Ishikawa (cell line): Measurements from ENCODE around the gene POLR2B.
A peak's percentile ranks its signal among the peaks of the same experiment; 100 is the strongest.

ENCODE experiments used
- CEBPB ChIP-seq: IDR thresholded peaks from 2 replicates; pipeline ENCODE4 v1.6.1; 2012
- CREB1 ChIP-seq: IDR thresholded peaks from 2 replicates; pipeline ENCODE4 v1.6.1; 2012; ENCODE audit warnings: low read depth
- EGR1 ChIP-seq: IDR thresholded peaks from 2 replicates; pipeline ENCODE4 v1.6.1; 2012
- EP300 ChIP-seq: IDR thresholded peaks from 2 replicates; pipeline ENCODE4 v1.6.1; 2012; ENCODE audit warnings: borderline replicate concordance
- FOXM1 ChIP-seq: IDR thresholded peaks from 2 replicates; pipeline ENCODE4 v1.6.1; 2012; ENCODE audit warnings: low read depth, borderline replicate concordance
- MAX ChIP-seq: IDR thresholded peaks from 2 replicates; pipeline ENCODE4 v1.6.1; 2012
- NFIC ChIP-seq: IDR thresholded peaks from 2 replicates; pipeline ENCODE4 v1.6.1; 2012
- RAD21 ChIP-seq: IDR thresholded peaks from 2 replicates; pipeline ENCODE4 v1.6.1; 2012; ENCODE audit warnings: low read depth
- REST ChIP-seq: IDR thresholded peaks from 2 replicates; pipeline ENCODE4 v1.6.1; 2012; ENCODE audit warnings: low read depth, mild to moderate bottlenecking
- TAF1 ChIP-seq: IDR thresholded peaks from 2 replicates; pipeline ENCODE4 v1.6.1; 2012; ENCODE audit warnings: low read depth, mild to moderate bottlenecking
- TCF12 ChIP-seq: IDR thresholded peaks from 2 replicates; pipeline ENCODE4 v1.6.1; 2012; ENCODE audit warnings: low read depth
- TEAD4 ChIP-seq: IDR thresholded peaks from 2 replicates; pipeline ENCODE4 v1.6.1; 2012
- USF1 ChIP-seq: IDR thresholded peaks from 2 replicates; pipeline ENCODE4 v1.6.1; 2012
- YY1 ChIP-seq: IDR thresholded peaks from 2 replicates; pipeline ENCODE4 v1.6.1; 2012; ENCODE audit warnings: low read depth
- ZBTB7A ChIP-seq: IDR thresholded peaks from 2 replicates; pipeline ENCODE4 v1.6.1; 2012; ENCODE audit warnings: low read depth

Gene POLR2B

GRCh38 chr4:57053508-57053907 is 74.8 kb downstream of the POLR2B start:
- TF ChIP-seq MAX: no peak
- TF ChIP-seq EP300: peak; percentile 30; the same call in 1 of the 2 replicates
- peak; percentile 39; the same call in 1 of the 2 replicates for TF ChIP-seq TEAD4
- no peak for TF ChIP-seq RAD21
- peak; percentile 54 for TF ChIP-seq NFIC

- TF ChIP-seq EGR1 (no peak), TEAD4 (peak; percentile 43; the same call in 1 of the 2 replicates), NFIC (peak; percentile 71), YY1 (no peak), FOXM1 (no peak), RAD21 (no peak), EP300 (peak; percentile 75), USF1 (no peak), CREB1 (no peak), TAF1 (no peak), MAX (peak; percentile 52; the same call in 1 of the 2 replicates), TCF12 (peak; percentile 78), ZBTB7A (0 out of 2 replicates have a peak, but pooled peaks have one; percentile 13), REST (no peak), CEBPB (no peak)
Observed at GRCh38 chr4:57055886-57056285, 77.2 kb downstream of the POLR2B start.

GRCh38 chr4:57059890-57060716 is 81.4 kb downstream of the POLR2B start:
- TF ChIP-seq TCF12: no peak

- TF ChIP-seq NFIC (no peak), REST (no peak)
Observed at GRCh38 chr4:57061395-57061794, 82.7 kb downstream of the POLR2B start.

GRCh38 chr4:57063518-57063917 is 84.8 kb downstream of the POLR2B start:
- TF ChIP-seq YY1: no peak
- no peak for TF ChIP-seq RAD21
- no peak for TF ChIP-seq FOXM1
- no peak for TF ChIP-seq REST
- no peak for TF ChIP-seq NFIC
- TF ChIP-seq CEBPB: no peak
- no peak for TF ChIP-seq TAF1
- no peak for TF ChIP-seq ZBTB7A
- TF ChIP-seq CREB1: no peak
- TF ChIP-seq EGR1: no peak
- TF ChIP-seq USF1: no peak
- TF ChIP-seq TCF12: no peak
- no peak for TF ChIP-seq MAX
- TF ChIP-seq TEAD4: no peak
- TF ChIP-seq EP300: no peak
